ENCODE results near the gene LCP2. TPM values are rescaled to one million over a fixed set of nuclear protein-coding genes. Genes with fewer than 3 reads are reported as not detected.

Gene LCP2
- total RNA-seq, 4 donors from 2014 or later: 27.5 to 53.8 (median 47.3) TPM

GRCh38 chr5:170200876-170201275, 96.7 kb downstream of the LCP2 start:
- no peak overlapping the region for H3K4me3 ChIP-seq
- no peaks in the 10 kb centered on the region for H3K4me1 ChIP-seq
- 0 to 40% methylated on average over 1 of the region's 1 CpG for WGBS, 2 donors
- H3K27me3 ChIP-seq: no peaks in the 10 kb centered on the region
- TF ChIP-seq CTCF (IDR thresholded peaks at IDR 0.05) (no peak), POLR2A (IDR thresholded peaks at IDR 0.05) (no peak), EP300 (IDR thresholded peaks at IDR 0.05) (no peak)
- no peak overlapping the region for H3K27ac ChIP-seq
- no peak for DNase-seq (ENCODE audit: low spot score in 2 of 2)
- H3K9me3 ChIP-seq: no peaks in the 10 kb centered on the region
- H3K36me3 ChIP-seq: no peaks in the 10 kb centered on the region

Other genes with a start within 250 kb of the LCP2 start
- under 1 TPM in 1 of 4 donors, not detected in 3; 0.44 TPM for gene FOXI1, start 191.9 kb downstream of the LCP2 start, total RNA-seq
- gene C5orf58, start 64.8 kb downstream of the LCP2 start, total RNA-seq: 1 to 10 TPM in 1 of 4 donors, not detected in 3; 1.5 TPM
- gene KCNMB1, start 91.6 kb upstream of the LCP2 start, total RNA-seq: 1 to 10 TPM in 3 of 4 donors, under 1 TPM in 1; 0.22 to 1.8 (median 1.1) TPM
- gene KCNIP1, start 206.2 kb upstream of the LCP2 start, total RNA-seq: 1 to 10 TPM in 3 of 4 donors, not detected in 1; 4.8 to 9.2 (median 7.3) TPM

Measured in tibial nerve (tissue), 4 donors.